Gastroesophageal sphincter (tissue), 4 donors: ENCODE measurements around the gene NLRP5. TPM values are rescaled to one million over a fixed set of nuclear protein-coding genes. Genes with fewer than 3 reads are reported as not detected.

ENCODE experiments used
- ATAC-seq: fragments of 150-250 bp; one replicate; pipeline ENCODE4 v1.9.1; 2016; ENCODE audit warnings: mild to moderate bottlenecking, moderate library complexity
- H3K27ac ChIP-seq, 4 donors: fragments of 200-600 bp; sonication (generic) in 3 of 4; 1 replicate in 3 of 4; 2 replicates in 1 of 4; pipeline ENCODE4 v1.5.1; 2016 to 2019
- H3K27me3 ChIP-seq: fragments of 200-600 bp; sonication (generic); one replicate; pipeline ENCODE4 v1.5.1; 2019
- H3K36me3 ChIP-seq, 2 donors: fragments of 200-600 bp; sonication (generic); one replicate each; pipeline ENCODE4 v1.5.1; 2019; ENCODE audit warnings: control low read depth in 1 of 2
- H3K4me1 ChIP-seq, 3 donors: fragments of 200-600 bp; sonication (generic); 1 replicate in 2 of 3; 2 replicates in 1 of 3; pipeline ENCODE4 v1.5.1; 2016 to 2019; ENCODE audit warnings: control low read depth in 2 of 3
- H3K4me3 ChIP-seq, 2 donors: fragments of 200-600 bp; sonication (generic); one replicate each; pipeline ENCODE4 v1.5.1; 2019; ENCODE audit warnings: mild to moderate bottlenecking in 1 of 2, moderate library complexity in 1 of 2
- H3K9me3 ChIP-seq, 3 donors: fragments of 200-600 bp; sonication (generic); one replicate each; pipeline ENCODE4 v1.5.1; 2017 to 2019; ENCODE audit warnings: control low read depth in 2 of 3
- CTCF ChIP-seq, 4 experiments: fragments of 200-600 bp in 2 of 4; fragments of 450-650 bp in 2 of 4; sonication (generic) in 1 of 4; IDR thresholded peaks; one replicate each; pipeline ENCODE4 v1.5.1; 2017 to 2019; ENCODE audit warnings: antibody characterized with exemption in 4 of 4, mild to moderate bottlenecking in 2 of 4, moderate library complexity in 2 of 4
- EP300 ChIP-seq: sonication (generic); formaldehyde crosslinking; IDR thresholded peaks from one replicate; pipeline ENCODE4 v1.6.1; 2017; ENCODE audit warnings: antibody characterized with exemption, mild to moderate bottlenecking
- POLR2A ChIP-seq, 2 donors: fragments of 450-650 bp; IDR thresholded peaks; one replicate each; pipeline ENCODE4 v1.6.1; 2017; ENCODE audit warnings: antibody characterized with exemption in 2 of 2, mild to moderate bottlenecking in 2 of 2, moderate library complexity in 1 of 2
- POLR2AphosphoS5 ChIP-seq: sonication (generic); formaldehyde crosslinking; IDR thresholded peaks from one replicate; pipeline ENCODE4 v1.6.1; 2017; ENCODE audit warnings: antibody characterized with exemption
- WGBS, 2 donors: methylation state at CpG; one replicate each; pipeline ENCODE4 v1.1.5; 2018; ENCODE audit warnings: low coverage in 1 of 2; 5-methylcytosine and 5-hydroxymethylcytosine counted together
- total RNA-seq, 4 donors: library from RNA; depleted of rRNA; stranded (reverse); fragments of >200 nt; gene quantifications; one replicate each; pipeline ENCODE4 v1.1.0, GENCODE V29; 2016

Gene NLRP5
- total RNA-seq, 4 donors from 2014 or later = not detected

GRCh38 chr19:56091066-56091490 lies 104.5 kb downstream of the NLRP5 start:
- TF ChIP-seq POLR2AphosphoS5 = peak; percentile 32
- no peak for TF ChIP-seq EP300
- Histone ChIP-seq H3K4me3 (no peak overlapping the region), H3K27me3 (no peaks in the 10 kb centered on the region), H3K4me1 (peaks cover 0 to 34% (median 9%) of the 10 kb centered on the region in 3 donors), H3K36me3 (peaks cover 0 to 73% of the 10 kb centered on the region in 2 donors), H3K9me3 (no peaks in the 10 kb centered on the region), H3K27ac (peak overlapping the region in 3 of 4 donors; percentile 7 to 69 (median 53))
- WGBS, 2 donors = 58 to 68% methylated on average over 10 of the region's 10 CpGs
- peak; percentile 72 for ATAC-seq

- Histone ChIP-seq H3K27me3 (no peaks in the 10 kb centered on the region), H3K4me3 (no peak overlapping the region), H3K27ac (peak overlapping the region in 3 of 4 donors; percentile 7 to 69 (median 53)), H3K4me1 (peaks cover 0 to 34% (median 9%) of the 10 kb centered on the region in 3 donors), H3K9me3 (no peaks in the 10 kb centered on the region), H3K36me3 (peaks cover 0 to 67% of the 10 kb centered on the region in 2 donors)
- no peak for TF ChIP-seq POLR2A (IDR thresholded peaks at IDR 0.05)
- no peak for TF ChIP-seq CTCF (IDR thresholded peaks at IDR 0.05)
- TF ChIP-seq POLR2AphosphoS5 = no peak
- no peak for TF ChIP-seq EP300
- WGBS, 2 donors = 87 to 94% methylated on average over 7 to 16 of the region's 38 CpGs
- ATAC-seq = no peak
Observed at GRCh38 chr19:56091751-56092546, 105.4 kb downstream of the NLRP5 start.

GRCh38 chr19:56092685-56093631 lies 106.4 kb downstream of the NLRP5 start:
- peaks cover 0 to 44% (median 9%) of the 10 kb centered on the region in 3 donors for H3K4me1 ChIP-seq
- H3K27ac ChIP-seq = no peak overlapping the region
- TF ChIP-seq POLR2AphosphoS5 = no peak
- no peak for TF ChIP-seq POLR2A (IDR thresholded peaks at IDR 0.05)
- TF ChIP-seq CTCF (IDR thresholded peaks at IDR 0.05) = no peak
- TF ChIP-seq EP300 = no peak
- no peak overlapping the region for H3K4me3 ChIP-seq
- peaks cover 0 to 67% of the 10 kb centered on the region in 2 donors for H3K36me3 ChIP-seq
- H3K9me3 ChIP-seq = no peaks in the 10 kb centered on the region
- no peak for ATAC-seq
- no peaks in the 10 kb centered on the region for H3K27me3 ChIP-seq
- WGBS, 2 donors = 96 to 97% methylated on average over 18 to 23 of the region's 32 CpGs

GRCh38 chr19:56094449-56094848 lies 107.9 kb downstream of the NLRP5 start:
- H3K4me3 ChIP-seq = no peak overlapping the region
- H3K36me3 ChIP-seq = peaks cover 0 to 63% of the 10 kb centered on the region in 2 donors
- ATAC-seq = no peak
- H3K4me1 ChIP-seq = peaks cover 0 to 43% (median 9%) of the 10 kb centered on the region in 3 donors
- no peak overlapping the region for H3K27ac ChIP-seq
- TF ChIP-seq POLR2A (IDR thresholded peaks at IDR 0.05) (no peak), EP300 (no peak)
- 83 to 86% methylated on average over 1 to 7 of the region's 9 CpGs for WGBS, 2 donors
- no peaks in the 10 kb centered on the region for H3K27me3 ChIP-seq
- no peaks in the 10 kb centered on the region for H3K9me3 ChIP-seq

GRCh38 chr19:56096665-56097064 lies 110.1 kb downstream of the NLRP5 start:
- Histone ChIP-seq H3K27me3 (no peaks in the 10 kb centered on the region), H3K36me3 (peaks cover 0 to 66% of the 10 kb centered on the region in 2 donors), H3K4me3 (no peak overlapping the region), H3K27ac (no peak overlapping the region), H3K9me3 (no peaks in the 10 kb centered on the region), H3K4me1 (peaks cover 0 to 22% (median 0%) of the 10 kb centered on the region in 3 donors)
- WGBS, 2 donors = 88 to 95% methylated on average over 4 to 9 of the region's 13 CpGs
- no peak for TF ChIP-seq CTCF (IDR thresholded peaks at IDR 0.05)
- no peak for ATAC-seq
